NCI-H1417 (cell line): Measurements from ENCODE around the gene ESPNL.

Experiments
- DNase-seq, 3 experiments: peaks; one replicate each; lab custom pipeline; 2025; lab: John Stamatoyannopoulos, UW

Gene ESPNL

DNA sequence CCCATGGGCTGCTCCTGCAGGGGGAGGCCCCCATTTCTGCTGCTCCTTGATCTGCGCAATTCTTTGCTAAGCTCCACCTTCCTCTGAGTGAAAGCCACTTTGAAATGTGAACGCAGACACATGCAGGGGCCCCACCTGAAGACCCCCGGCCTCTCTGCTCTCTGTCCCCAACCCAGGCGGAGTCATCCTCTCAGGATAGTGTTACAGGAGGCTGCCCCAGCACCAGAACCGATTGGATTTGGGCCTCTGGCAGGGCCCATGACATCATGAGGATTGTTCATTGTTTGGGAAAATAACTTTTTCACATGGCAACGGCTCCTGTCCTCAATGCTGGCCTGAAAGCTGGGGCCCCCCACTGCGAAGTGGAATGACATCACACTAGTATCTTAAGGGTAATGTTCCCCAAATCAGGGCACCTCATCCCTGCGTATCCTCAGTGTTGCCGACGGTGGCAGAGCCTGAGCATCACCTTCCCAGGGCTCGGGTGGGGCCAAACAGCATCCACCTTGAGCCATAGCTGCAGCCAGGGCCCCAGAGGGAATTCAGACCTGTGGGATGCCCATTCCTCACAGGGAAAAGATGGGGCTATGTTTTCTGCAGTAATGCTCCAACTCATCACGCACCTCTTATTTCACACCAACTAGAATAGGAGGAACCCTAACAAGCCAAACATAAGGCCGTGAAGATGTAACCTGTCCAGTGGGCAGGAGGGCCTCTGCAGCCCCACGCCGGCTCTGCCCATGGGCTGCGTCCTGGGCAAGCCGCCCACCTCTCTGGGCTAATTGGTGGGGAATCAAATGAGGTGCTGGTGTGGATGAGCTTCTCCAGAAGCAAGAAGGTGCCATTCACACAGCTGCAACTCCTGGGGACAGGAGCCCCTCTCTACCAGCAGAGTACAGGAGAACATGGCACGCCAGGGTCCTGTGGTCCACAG, 55.9 kb downstream of the ESPNL start:
- no peak for DNase-seq

DNA sequence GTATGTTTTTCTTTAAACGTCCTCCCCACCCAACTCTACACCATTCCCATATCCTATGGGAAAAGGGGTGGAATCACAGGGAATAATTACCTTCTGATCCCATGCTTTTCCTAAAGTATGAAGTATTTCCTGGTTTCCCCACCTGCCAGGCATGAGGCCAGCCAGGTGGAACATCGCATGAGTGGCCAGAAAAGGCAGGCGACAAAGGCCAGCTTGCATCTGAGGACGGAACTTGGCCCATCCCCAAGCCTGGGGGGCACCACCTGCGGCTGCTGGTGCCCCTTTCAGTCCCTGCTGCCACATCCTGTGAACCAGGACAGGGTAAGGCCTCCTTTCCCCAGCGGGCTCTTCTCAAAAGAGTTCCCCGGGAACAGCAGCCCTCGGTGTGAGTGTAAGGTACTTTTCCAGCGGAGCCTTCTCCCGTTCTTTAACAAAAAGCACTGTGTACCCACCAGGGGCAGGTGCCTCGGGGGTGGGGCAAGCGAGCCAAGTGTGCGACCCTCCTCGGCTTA, 57.4 kb downstream of the ESPNL start:
- peak in 2 of 3 experiments; percentile 18 to 55 for DNase-seq

DNA sequence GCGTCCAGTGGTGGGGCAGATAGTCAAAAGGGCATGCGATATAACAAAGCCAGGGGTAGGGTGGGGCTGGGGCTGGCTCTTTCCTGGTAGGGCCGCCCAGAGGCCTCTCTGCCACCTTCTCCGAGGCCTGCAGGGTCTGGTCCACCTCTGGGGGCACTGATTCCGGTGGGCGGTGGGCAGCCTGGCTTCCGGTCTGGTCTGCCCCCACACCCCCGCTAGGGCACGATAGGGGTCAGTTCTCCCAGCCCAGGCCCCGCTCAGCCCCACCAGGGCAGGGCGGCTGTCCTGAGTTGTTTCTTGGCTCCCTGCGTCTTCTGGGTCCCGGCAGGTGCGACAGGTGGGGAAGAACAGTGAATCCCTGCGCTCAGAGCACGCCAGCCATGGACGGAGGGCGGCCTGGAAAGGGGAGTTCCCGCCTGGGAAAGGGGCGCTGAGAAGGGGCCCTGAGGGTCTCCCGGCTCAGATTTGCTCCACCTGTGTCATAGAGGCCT, 57.9 kb downstream of the ESPNL start:
- no peak for DNase-seq

DNA sequence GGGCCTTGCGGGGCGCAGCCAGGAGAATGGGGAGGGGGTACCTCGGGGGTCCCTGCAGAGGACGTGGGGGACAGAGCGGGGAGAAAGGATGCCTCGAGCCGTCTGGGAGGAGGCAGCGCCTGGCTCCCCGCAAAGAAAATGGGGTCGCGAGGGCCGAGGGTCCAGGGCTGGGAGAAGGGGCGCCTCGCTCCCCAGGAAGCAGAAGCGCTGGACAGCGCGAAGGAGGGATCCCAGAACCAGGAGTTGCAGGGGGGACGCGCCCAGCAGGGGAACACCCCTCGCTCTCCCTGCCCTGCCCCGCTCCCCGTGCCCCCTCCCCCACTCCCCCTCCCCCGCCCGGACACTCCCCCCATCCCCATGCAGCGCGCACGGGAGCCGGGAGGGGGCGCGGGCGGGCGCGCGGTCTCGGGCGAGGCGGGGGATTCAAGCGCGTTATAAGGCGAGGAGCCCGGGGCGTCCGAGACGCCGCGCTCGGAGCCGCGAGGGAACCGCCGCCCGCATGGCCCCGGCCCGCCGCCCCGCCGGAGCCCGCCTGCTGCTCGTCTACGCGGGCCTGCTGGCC, 58.5 kb downstream of the ESPNL start, which contains the start of gene ERFE:
Gene ERFE, plus strand, starts transcription at position 462 of the 562 bp plus-strand sequence. Its CDS starts 38 bp downstream, at position 500.
- DNase-seq: peak in 2 of 3 experiments; percentile 52 to 53

DNA sequence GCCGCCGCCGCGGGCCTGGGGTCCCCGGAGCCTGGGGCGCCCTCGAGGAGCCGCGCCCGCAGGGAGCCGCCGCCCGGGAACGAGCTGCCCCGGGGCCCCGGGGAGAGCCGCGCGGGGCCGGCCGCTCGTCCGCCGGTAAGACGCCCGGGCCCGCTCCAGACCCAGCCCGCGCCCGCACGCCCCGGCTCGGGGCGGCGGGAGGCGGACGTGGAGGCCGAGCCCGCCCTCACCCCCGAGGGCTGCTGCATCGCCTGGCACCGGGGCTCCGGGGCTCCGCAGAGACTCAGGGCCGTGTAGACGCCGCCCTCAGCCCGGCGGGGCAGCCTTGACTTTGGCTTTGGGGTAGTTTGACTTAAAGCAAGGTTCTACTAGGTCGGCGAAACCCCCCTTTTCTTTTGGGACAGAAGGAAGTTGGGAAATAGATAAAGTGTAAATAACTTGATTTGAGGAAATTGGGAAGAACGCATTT, 59.0 kb downstream of the ESPNL start:
- peak in 2 of 3 experiments; percentile 21 to 53 for DNase-seq

DNA sequence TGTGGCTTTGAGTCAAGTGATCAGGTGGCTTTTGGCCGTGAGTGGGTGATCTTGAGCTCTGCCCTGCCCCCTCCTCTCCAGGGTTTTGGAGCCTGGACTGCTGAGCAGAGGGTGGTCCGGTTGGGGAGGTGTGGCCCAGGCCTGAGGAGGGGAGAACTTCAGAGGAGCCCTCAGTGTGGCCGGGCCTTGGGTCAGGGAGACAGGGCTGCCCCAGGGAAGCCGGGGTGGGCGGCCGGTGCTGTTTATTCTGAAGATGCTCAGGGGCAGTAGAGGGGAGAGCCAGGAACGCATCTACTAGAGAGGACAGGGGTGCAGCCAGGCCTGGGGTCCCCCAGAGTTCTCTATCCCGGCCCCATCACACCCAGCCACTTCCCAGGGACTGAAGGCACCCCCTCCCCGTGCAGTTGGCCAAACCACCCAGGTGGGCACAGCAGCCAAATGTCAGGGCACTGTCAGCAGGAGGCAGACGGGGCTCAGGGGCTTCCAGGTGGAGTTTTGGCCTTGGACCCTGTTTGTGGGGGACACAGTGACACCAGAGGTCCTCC, 59.6 kb downstream of the ESPNL start:
- no peak for DNase-seq

DNA sequence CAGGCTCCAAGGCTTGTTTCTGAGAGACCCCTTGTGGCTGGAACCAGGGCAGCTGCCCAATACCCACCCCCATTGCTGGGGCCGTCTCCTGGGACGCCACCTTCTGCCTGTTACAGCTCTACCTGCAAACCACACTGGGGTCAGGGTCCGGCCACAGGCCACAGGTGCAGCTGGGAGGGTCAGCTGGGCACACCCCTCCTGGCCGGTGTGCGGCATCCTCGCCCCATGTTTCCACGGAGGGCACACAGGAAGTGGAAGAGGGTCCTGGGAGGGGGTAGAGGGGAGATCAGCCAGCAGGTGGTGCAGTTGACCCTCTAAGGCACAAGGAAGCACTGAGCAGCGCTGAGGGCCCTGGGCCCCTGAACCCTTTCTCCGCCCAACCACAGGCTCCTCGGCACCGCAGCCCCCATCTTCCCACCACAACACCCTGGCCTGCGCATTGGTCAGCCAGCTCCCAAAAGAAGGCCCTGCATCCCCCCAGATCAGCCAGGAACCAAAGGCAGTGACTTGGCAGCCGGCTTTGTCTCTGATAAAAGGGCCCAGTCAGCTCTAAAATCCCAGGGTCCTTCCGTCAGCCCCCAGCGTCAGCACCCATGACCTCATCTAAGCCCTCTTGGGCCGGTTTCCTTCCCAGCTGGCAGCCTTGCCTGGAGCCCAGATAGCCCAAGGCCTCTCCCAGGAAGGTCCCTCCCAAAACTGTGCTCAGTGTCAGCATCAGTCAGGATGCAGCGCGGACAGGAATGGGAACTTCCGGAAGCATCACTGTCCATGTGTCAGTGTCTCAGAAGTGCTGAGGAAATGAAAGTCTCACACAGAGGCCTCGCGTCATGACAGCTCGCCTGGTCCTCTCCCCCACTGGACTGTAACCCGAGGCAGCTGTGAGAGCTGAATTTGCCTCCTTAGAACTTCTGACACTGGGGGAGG, 60.3 kb downstream of the ESPNL start:
- no peak for DNase-seq

DNA sequence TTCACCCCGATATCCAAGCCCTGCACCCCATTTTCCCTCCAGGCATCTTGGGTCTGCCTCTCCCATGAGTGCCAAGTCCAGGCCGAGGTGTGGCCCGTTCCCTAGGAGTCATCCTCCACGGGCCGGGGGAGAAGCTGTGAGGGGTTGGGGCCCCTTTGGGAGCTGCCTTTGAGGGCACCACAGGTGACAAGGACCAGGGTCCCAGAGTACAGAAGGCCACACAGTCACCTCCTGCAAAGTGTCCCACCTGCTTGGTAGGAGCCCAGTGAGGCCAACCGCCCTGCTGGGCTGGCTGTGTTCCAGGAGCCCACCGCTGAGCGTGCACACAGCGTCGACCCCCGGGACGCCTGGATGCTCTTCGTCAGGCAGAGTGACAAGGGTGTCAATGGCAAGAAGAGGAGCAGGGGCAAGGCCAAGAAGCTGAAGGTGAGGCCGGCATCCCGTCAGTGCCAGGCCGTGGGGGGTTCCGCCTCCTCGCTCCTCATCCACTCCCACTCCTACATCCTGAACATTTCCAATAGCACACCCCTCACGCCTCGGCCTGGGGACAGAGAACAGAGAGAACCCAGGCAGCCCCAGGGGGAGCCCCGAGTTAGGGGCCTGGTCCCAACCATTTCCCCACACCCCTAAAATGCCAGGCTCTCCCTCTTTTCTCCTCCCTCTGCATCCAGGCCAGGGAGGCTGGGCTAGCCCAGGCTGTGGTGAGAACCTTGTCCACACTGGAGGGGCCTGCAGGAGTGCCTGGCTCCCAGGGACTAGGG, 61.3 kb downstream of the ESPNL start:
- no peak for DNase-seq

DNA sequence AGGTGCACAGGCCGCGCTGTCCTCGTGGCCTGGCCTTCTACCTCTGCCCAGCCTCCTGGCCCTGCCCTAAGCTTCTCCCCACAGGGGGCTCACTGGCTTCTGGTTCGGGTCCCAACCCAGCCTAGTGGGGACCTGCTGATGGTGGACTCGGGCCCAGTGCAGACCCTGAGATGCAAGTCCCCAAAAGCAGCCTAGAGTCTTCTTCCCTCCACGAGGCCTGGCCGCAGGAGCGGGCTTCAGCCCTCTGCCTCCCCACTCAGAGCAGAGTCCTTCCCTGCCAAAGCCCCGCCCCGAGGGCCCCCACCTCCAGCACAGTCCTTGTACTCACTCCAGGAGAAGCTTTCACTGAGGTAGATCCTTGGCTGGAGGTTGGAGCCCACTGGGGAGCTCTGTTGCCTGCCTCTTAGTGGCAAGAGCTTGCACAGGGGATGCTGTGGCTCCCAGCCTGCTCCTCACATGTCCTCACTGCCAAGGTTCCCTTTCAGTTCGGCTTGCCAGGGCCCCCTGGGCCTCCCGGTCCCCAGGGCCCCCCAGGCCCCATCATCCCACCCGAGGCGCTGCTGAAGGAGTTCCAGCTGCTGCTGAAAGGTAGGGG, 62.2 kb downstream of the ESPNL start:
- DNase-seq: no peak

DNA sequence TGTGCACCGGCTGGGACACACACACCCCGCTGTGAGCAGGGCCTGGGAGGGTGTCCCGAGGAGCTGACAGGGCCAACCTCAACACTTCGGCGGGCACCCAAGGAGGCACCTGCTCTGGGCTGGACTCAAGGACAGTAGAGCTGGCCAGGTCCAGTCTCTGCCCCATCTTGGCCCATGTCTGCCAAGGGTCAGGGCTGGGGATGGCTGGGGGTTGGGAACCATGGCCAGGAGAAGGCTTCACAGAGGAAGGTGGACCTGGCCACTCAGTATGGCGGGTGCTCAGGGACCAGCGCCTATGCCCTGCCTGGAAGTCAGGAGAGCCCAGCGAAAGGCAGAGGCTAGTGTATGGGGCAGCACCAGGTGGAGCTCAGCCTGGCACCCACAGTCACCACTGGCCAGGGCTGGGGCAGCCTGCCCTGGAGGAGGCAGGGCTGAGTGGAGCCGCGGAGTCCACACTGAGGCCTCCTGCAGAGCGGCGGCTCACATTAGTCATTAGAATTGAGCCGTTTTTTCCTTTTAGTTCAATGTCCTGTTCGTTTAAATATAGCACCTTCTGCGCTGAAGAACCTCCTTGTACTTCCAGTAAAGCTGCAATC, 62.8 kb downstream of the ESPNL start:
- no peak for DNase-seq

DNA sequence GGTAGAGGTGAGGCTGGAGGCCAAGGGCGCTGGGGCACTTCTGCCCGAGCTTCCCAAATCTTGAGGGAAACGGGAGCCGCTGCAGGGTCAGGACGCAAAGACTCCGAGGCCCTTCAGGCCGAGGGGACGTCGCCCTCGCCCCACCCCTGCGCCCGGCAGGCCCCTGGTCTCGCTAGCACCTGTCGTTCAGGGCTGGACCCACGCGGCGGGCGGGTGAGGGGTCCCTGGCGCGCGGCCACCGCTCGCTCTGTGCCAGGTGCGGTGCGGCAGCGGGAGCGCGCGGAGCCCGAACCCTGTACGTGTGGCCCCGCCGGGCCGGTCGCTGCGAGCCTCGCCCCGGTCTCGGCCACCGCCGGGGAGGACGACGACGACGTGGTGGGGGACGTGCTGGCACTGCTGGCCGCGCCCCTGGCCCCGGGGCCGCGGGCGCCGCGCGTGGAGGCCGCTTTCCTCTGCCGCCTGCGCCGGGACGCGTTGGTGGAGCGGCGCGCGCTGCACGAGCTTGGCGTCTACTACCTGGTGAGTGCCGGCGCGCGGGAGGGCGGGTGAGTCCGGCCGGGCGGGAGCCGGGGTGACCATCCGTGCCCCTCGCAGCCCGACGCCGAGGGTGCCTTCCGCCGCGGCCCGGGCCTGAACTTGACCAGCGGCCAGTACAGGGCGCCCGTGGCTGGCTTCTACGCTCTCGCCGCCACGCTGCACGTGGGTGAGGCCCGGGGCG, 63.5 kb downstream of the ESPNL start:
- DNase-seq: peak in 2 of 3 experiments; percentile 39 to 44

DNA sequence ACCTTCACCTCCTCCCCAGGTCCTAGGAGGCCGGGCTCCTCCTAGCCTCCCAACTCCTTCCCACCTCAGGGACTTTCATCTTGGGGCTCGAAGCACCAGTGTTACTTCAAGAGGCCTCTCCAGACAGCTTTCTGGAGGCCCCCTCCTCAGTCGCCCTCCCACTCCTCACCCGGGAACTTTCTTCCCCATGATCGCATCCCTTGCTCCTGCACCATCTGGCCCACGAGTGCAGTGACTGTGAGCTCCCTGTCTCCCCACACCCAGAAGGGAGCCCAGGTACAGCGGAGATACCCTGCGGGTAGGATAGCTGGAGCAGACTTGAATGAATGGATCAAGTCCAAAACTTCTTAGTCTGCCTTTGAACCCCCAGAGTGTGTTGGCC, 64.8 kb downstream of the ESPNL start:
- DNase-seq: no peak

DNA sequence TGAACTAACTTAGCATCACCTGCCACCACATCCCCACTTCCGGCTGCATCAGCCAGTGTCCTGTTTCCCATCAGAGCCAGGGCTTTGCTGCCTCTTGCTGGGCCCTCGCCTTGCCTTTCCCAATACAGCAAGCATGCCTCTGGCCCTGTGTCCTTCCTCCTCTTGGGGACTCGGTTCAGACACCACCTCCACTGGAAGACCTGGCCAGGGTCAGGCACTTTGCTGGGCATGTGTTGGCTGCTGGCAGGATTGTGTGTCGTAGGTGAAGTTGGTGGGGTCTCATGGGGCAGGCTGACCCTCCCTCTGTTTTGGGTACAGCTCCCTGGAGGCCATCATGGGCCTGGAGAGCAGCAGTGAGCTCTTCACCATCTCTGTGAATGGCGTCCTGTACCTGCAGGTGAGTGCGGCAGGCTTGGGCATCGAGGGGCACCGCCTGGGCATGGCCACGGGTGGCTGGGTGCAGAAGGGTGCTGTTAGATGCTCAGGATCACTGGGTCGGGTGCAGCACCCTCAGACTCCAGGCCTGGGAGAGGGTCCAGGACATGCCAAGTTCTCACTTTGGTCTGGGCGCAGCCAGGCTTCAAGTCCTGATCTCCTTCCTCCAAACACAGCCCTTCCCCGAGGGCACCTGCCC, 65.3 kb downstream of the ESPNL start:
- no peak for DNase-seq

DNA sequence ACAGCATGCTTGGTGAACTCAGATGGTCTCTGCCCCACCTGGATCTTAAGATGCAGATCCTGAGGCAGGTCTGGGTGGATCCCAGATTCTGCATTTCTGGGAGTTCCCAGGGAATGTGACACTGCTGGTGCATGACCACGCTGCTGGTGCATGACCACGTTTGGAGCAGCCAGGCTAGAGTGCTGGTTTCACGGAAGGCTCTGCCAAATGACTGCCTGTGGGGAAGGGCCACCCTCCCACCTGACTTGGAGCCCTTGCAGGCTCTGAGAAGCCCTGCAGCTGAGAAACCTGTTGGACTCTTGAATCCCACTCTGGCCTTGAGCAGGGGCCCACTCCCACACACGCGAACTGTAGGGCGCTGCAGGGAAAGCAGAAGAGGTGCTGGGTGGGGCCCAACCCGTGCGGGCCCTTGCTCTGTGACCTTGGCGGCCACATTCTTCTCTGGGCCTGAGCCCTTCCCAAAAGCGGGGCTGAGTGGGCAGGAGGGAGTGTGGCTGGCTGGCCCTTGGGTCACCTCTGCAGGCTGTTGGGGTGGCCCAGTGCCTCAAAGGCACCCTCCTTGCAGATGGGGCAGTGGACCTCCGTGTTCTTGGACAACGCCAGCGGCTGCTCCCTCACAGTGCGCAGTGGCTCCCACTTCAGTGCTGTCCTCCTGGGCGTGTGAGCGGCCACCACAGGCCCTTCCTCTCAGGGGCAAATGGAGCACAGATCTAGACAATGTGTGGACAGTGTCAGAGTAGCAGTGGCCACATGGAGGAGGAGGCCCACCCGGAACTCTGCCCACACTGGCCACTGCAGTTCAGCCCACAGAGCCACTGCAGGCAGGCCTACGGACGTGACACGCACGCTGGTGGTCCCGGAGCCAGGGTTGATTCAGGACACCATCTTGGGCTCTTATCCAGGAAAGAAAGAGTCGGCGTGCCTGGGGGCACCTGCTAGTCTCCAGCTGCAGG, 66.5 kb downstream of the ESPNL start:
- DNase-seq: no peak

DNA sequence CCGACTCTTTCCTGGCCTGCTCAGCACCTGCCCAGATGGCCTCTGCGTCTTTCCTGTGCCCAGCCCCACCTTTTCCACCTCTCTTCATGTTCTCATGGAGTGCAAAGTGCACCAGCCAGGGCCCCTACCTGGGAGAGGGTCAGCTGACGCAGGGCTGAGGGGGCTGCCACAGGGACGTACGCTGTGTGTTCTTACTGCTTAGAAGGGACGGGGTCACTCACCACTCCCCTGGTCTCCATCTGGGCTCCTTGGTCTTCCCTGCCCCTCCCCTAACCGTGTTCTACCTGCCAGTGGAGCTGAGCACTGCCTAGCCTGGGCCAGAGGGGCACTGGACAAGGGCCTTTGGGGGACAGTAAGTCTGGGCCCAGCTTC, 67.2 kb downstream of the ESPNL start:
- DNase-seq: no peak

DNA sequence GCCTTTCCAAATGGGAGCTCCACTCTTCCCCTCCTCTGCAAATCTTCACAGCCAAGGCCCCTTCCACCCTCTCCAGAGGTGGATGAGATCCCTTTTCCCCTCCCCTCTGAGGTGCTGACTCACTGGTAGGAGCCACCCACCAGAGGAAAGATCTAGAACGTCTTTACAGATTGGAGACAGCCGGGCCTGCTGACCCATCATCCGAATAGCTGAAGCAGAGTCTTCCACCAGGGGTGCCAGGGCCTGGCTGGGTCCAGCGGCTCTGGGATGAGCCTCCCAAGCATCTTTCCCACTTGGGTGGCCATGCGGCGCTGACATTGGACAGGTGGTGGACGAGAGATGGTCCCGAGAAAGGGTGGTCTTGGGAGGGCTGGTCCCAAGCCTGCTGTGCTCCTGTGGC, 67.6 kb downstream of the ESPNL start:
- no peak for DNase-seq

DNA sequence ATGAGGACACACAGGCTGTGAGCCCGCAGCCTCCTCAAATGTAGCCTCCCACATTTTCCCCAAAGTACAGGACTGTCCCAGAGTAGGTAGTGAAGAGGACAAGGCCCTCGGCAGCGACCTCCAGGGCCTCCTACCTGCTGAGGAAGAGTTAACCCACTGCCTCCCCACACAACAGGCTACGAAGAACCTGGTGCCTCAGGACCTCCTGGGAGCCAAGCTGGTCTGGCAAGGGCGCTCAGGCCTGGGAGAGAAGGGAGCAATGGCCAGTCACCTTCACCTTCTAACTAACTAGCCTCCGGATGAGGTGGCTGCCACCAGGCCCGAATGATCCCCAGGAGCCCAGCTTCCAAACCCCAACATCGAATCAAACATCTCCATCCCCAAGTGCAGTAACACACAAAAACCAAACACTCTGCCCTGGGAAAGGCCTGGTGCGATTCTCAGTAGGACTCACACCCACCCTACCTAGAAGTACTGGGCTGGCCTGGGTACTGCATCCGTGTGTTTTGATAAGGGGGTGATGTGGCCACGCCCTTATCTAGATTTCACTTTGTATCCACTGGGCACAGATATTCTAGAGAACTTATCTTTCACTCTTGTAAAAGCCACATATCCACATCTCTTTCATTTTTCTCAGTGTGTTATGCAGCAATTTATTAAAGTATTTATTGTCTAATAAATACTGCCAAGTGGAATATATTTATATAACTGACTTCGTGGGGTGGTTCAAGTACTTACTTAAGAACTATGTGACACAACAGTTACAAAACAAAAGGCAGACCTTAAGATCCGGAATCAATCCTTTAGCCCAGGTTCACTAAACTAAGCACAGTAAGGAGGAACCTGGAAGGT, 68.3 kb downstream of the ESPNL start:
- no peak for DNase-seq
